Right lobe of liver (tissue), 6 donors: ENCODE measurements around the gene PRKD2. TPM values are rescaled to one million over a fixed set of nuclear protein-coding genes. Genes with fewer than 3 reads are reported as not detected.
A peak's percentile ranks its signal among the peaks of the same experiment; 100 is the strongest.

Source experiments
- ATAC-seq, 4 donors: fragments of 200-7000 bp; cut with Tn5 transposase; one replicate each; pipeline ENCODE4 v1.9.1; 2020; ENCODE audit warnings: mild to moderate bottlenecking in 4 of 4, moderate library complexity in 4 of 4
- DNase-seq, 3 donors: peaks; one replicate each; pipeline ENCODE4 v3.0.0-alpha.2; 2020
- H3K27ac ChIP-seq, 3 donors: fragments of 200-600 bp; one replicate each; pipeline ENCODE4 v1.8.0; 2022
- H3K27me3 ChIP-seq, 2 donors: fragments of 200-600 bp; one replicate each; pipeline ENCODE4 v1.8.0; 2022
- H3K36me3 ChIP-seq, 4 donors: fragments of 200-600 bp; sonication (generic) in 1 of 4; one replicate each; pipeline versions ENCODE4 v1.5.1 to v1.8.0; 2017 to 2022; ENCODE audit warnings: control low read depth in 1 of 4
- H3K4me1 ChIP-seq, 4 donors: fragments of 200-600 bp; sonication (generic) in 1 of 4; one replicate each; pipeline versions ENCODE4 v1.5.1 to v1.8.0; 2017 to 2022; ENCODE audit warnings: control low read depth in 1 of 4
- H3K4me3 ChIP-seq, 3 donors: fragments of 200-600 bp; one replicate each; pipeline ENCODE4 v1.8.0; 2022
- H3K9me3 ChIP-seq, 4 donors: fragments of 200-600 bp; sonication (generic) in 1 of 4; one replicate each; pipeline versions ENCODE4 v1.5.1 to v1.8.0; 2017 to 2022; ENCODE audit warnings: control low read depth in 1 of 4
- POLR2A ChIP-seq: fragments of 450-650 bp; IDR thresholded peaks from one replicate; pipeline ENCODE4 v1.6.1; 2017; ENCODE audit warnings: antibody characterized with exemption, mild to moderate bottlenecking
- WGBS: methylation state at CpG from one replicate; pipeline ENCODE4 v1.1.6; 2018; ENCODE audit warnings: low coverage, low lambda C conversion rate; ENCODE audit not compliant: insufficient coverage; ENCODE audit errors: missing lambda C conversion rate; 5-methylcytosine and 5-hydroxymethylcytosine counted together
- intact Hi-C, 2 donors: fragments of 100-400 bp; cut with DNase I; formaldehyde crosslinking; loops; one replicate each; pipeline versions ENCODE4 v1.11.2 to v1.14.1; 2022
- total RNA-seq, 6 experiments: library from RNA; depleted of rRNA in 2 of 6; stranded (reverse); fragments of >200 nt in 2 of 6; fragmentation: NEBNext Ultra II Directional in 3 of 6; extraction: Animal tissue kit (Norgen Biotek cat#: 25700) in 3 of 6; gene quantifications; one replicate each; pipeline versions ENCODE4 v1.1.0 to v1.2.4, GENCODE V29; 2016 to 2023
- TF ChIP-seq, protein P1 (sequence below), 4 donors: fragments of 200-600 bp in 3 of 4; fragments of 450-650 bp in 1 of 4; IDR thresholded peaks; one replicate each; pipeline versions ENCODE4 v1.5.1 to v1.8.0; 2016 to 2022; ENCODE audit warnings: antibody characterized with exemption in 4 of 4, mild to moderate bottlenecking in 2 of 4
- donor health status: DM: no; HTN: yes; CAD: no.
- donor health status: DM: no; HTN: no; CAD: no.
- donor health status: DM: no; HTN: no; CAD: no.
- donor health status: DM: no; HTN: yes; CAD: no.
- donor health status: DM: no; HTN: yes; CAD: no.

PRKD2 gene
- total RNA-seq, 6 experiments from 2014 or later, result 15.1 to 20.2 (median 16.9) TPM

DNA sequence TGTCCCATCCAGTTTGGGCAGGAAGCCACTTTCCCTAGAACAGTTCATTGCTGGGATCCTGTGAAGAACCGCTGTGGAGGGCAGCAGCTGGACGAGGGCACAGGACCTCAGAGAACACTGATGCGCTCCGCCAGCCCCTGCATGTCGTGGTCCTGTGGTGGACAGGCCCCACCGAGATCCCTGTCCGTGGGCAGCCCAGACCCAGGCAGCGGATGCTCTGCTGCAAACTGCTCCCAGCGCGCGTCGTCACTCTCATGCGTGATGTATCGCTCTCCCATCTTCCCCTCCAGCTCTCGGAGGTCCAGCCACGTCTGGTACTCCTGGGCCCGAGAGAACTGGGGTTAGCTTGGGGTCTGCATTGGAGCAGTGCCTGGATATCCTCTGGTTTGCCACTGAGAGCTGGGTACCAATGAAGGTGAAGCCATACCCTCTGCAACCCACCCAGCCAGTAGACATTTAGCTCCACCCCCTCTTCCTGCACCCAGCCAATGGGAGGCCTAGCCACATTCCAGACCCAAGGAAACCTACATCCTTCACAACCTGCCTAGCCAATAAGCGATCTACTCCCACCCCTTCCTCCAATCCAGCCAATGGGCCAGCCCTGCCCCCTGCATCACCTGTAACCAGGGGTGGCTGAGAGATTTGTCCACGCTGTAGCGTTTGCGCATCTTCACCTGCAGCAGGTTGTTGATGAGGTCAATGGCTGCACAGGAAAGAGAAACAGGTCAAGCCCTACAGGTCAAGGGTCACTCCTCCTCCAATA lies 42.3 kb downstream of the PRKD2 start:
- peak in 2 of 4 donors; percentile 13 to 22 for ATAC-seq
- Histone ChIP-seq H3K4me1 (no peaks in the 10 kb centered on the region), H3K27ac (no peak overlapping the region), H3K4me3 (no peak overlapping the region), H3K36me3 (peaks cover 0 to 35% (median 13%) of the 10 kb centered on the region in 4 donors), H3K9me3 (no peaks in the 10 kb centered on the region), H3K27me3 (no peaks in the 10 kb centered on the region)
- WGBS, result 93% methylated on average over 8 of the region's 21 CpGs
- no peak for DNase-seq
- intact Hi-C loops, result no loop called here
- TF ChIP-seq POLR2A, result no peak
- TF ChIP-seq, protein P1, sequence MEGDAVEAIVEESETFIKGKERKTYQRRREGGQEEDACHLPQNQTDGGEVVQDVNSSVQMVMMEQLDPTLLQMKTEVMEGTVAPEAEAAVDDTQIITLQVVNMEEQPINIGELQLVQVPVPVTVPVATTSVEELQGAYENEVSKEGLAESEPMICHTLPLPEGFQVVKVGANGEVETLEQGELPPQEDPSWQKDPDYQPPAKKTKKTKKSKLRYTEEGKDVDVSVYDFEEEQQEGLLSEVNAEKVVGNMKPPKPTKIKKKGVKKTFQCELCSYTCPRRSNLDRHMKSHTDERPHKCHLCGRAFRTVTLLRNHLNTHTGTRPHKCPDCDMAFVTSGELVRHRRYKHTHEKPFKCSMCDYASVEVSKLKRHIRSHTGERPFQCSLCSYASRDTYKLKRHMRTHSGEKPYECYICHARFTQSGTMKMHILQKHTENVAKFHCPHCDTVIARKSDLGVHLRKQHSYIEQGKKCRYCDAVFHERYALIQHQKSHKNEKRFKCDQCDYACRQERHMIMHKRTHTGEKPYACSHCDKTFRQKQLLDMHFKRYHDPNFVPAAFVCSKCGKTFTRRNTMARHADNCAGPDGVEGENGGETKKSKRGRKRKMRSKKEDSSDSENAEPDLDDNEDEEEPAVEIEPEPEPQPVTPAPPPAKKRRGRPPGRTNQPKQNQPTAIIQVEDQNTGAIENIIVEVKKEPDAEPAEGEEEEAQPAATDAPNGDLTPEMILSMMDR (IDR thresholded peaks at IDR 0.05), result no peak

DNA sequence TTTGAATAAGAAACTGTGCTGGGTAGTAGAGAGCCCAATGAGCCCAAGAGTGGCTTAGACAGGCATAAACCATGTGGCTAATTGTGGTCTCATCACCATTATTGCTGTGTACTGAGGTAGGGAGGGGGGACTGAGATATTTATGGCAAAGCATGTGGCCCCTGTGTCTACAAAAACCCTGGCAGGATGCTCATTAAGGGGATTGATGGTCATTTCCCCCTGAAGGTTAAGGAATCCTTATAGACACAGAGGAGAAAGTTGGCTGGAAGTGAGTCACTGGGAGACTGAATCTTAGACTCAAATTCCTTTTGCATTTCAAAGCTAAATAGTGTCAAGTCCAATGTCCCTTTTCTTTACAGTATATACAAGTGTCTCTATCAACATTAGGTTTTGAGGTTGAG lies 46.1 kb downstream of the PRKD2 start:
- no peaks in the 10 kb centered on the region for H3K9me3 ChIP-seq
- intact Hi-C loops, result no loop called here
- H3K27me3 ChIP-seq, result no peaks in the 10 kb centered on the region
- H3K4me1 ChIP-seq, result no peaks in the 10 kb centered on the region
- no peak for TF ChIP-seq POLR2A
- TF ChIP-seq, protein P1 (IDR thresholded peaks at IDR 0.05), result no peak
- peaks cover 0 to 13% (median 7%) of the 10 kb centered on the region in 4 donors for H3K36me3 ChIP-seq
- ATAC-seq (no peak), DNase-seq (no peak)
- H3K4me3 ChIP-seq, result no peak overlapping the region
- H3K27ac ChIP-seq, result no peak overlapping the region

DNA sequence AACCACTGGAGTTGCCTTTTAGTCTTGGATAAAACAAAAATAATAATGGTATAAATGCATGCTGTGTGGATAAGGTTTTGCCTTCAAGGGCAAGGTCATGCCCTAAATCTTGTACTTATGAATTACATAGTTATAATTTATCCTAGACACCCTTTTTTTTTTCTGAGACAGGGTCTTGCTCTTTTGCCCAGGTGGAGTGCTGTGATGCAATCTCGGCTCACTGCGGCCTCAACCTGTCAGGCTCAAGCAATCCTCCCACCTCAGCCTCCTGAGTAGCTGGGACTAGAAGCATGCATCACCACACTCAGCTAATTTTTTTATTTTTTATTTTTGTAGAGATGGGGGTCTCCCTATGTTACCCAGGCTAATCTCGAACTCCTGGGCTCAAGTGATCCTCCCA lies 48.3 kb downstream of the PRKD2 start:
- Histone ChIP-seq H3K4me3 (no peak overlapping the region), H3K27ac (no peak overlapping the region), H3K36me3 (no peaks in the 10 kb centered on the region), H3K27me3 (no peaks in the 10 kb centered on the region), H3K4me1 (no peaks in the 10 kb centered on the region), H3K9me3 (no peaks in the 10 kb centered on the region)
- no peak for ATAC-seq
- DNase-seq, result no peak
- TF ChIP-seq, protein P1 (IDR thresholded peaks at IDR 0.05), result no peak
- TF ChIP-seq POLR2A, result no peak
- WGBS, result 75% methylated on average over 3 of the region's 3 CpGs
- intact Hi-C loops, result loop anchor here in 1 of 2 donors (5.0 kb wide), 1 partner anchor 56 kb away; no protein-coding TSS in a partner anchor

DNA sequence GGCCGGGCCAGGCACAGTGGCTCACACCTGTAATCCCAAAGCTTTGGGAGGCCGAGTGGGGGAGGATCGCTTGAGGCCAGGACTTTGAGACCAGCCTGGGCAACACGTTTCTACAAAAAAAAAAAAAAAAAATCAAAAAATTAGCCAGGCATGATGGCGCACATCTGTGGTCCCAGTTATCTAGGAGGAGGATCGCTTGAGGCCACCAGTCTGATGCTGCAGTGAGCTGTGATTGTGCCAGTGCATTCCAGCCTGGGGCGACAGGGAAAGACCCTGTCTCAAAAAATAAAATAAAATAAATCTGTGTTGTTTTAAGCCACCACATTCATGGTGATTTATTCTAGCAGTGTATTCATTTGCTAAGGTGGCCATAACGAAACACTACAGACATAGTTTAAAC lies 51.8 kb downstream of the PRKD2 start:
- ATAC-seq (no peak), DNase-seq (no peak)
- WGBS, result 58% methylated on average over 8 of the region's 8 CpGs
- Histone ChIP-seq H3K4me3 (no peak overlapping the region), H3K9me3 (no peaks in the 10 kb centered on the region), H3K27ac (no peak overlapping the region), H3K4me1 (peaks cover 0 to 10% (median 0%) of the 10 kb centered on the region in 4 donors), H3K27me3 (no peaks in the 10 kb centered on the region), H3K36me3 (no peaks in the 10 kb centered on the region)
- TF ChIP-seq, protein P1 (IDR thresholded peaks at IDR 0.05), result no peak
- no peak for TF ChIP-seq POLR2A
- intact Hi-C loops, result loop anchor here in 1 of 2 donors (5.0 kb wide), 1 partner anchor 53 kb away; no protein-coding TSS in a partner anchor
